Ishikawa (cell line): ENCODE results near the gene RBM4.

Source experiments
- EGR1 ChIP-seq: IDR thresholded peaks from 2 replicates; pipeline ENCODE4 v1.6.1; 2012
- ZBTB7A ChIP-seq: IDR thresholded peaks from 2 replicates; pipeline ENCODE4 v1.6.1; 2012; ENCODE audit warnings: low read depth

DNA sequence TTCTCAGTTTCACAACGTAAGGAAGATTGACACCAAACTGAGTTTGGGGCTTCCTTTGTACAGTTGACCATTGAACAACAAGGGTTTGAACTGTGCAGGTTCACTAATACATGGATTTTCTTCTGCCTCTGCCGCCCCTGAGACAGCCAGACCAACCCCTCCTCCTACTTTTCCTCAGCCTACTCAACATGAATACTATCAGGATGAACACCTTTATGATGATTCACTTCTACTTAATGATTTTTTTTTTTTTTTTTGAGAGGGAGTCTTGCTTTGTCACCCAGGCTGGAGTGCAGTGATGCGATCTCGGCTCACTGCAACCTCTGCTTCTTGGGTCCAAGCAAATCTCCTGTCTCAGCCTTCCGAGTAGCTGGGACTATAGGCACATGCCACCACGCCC lies 14.6 kb downstream of the RBM4 start:
- TF ChIP-seq EGR1 (no peak), ZBTB7A (no peak)
